Activated naive CD4-positive, alpha-beta T cell treated with anti-CD3 and anti-CD28 coated beads, Interleukin-2, amount 50 U/mL, for 16 hours (primary cell): ENCODE measurements around the gene SLC9A6.
A peak's percentile ranks its signal among the peaks of the same experiment; 100 is the strongest.
"Not testable (repeated sequence)": the region's sequence is repeated elsewhere in the genome, so short reads cannot be mapped to it uniquely, and the experiment has no call there.

Source experiments
- DNase-seq: peaks from one replicate; pipeline ENCODE4 v3.0.0-alpha.2; 2020

The SLC9A6 gene

DNA sequence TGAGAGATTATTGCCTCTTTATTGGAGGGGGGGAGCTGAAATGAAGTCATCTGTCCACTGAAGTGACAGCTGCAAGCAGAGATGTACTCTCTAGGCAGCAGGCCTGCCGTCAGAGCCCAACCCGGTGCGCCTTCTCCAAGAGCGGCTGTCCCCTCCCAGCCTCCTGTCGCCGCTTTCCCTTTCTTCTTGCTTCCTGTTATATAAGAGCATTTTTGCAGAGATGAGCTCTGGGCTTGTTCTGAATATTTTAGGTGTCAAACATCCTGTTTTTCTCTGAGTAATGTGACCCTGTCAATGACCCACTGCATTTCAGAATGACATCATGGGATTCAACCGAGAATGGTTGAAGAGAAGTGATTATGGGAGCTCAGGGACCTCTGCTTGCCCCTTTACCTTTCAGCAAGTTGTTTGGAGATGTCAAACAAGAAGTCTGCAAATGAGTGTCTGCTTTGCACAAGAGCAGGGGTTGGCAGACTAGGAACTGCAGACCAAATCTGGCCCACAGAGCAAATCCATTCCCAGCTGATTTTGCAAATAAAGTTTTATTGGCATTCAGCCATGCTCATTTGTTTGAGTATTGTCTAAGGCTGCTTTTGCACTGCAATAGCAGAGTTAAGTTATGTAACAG, 79.9 kb downstream of the SLC9A6 start:
- peak; percentile 11 for DNase-seq

DNA sequence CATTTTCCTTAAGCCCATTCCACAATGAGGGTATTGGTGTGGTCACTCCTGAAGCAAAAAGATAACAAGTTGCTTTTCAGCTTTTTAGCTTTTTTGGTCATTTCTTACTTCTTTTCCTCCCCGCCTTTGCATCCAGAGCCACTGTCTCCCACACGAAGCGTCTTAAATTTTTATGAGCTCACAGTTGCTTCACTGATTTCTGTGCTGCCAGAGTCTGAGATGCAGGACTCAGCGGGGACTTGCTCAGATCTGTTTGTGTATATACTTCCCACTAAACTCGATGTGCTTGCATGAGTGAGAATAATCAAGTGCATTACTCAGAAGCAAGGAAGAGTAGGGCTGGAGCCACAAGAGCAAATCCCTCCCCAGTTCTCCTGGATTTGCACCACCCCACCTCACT, 81.9 kb downstream of the SLC9A6 start:
- no peak for DNase-seq

DNA sequence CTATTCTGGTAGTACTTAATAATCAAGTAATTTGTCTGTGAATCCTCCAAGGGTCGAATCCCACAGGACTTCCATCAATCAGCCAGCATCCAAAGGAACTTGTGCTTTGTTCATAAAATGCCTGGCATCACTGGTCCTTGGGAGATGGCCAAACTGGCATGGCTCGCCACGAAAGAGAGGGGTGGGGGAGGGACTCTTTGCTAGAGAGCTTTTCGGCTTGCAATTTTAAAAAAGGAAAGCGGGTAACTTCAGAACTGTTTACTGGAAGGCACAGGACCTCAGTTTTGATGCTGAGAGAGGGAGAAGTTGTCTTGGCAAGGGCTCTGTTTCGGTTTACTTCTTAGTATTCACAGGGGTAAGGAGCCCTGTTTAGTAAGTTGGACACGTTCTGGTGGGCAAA, 82.7 kb downstream of the SLC9A6 start:
- no peak for DNase-seq

DNA sequence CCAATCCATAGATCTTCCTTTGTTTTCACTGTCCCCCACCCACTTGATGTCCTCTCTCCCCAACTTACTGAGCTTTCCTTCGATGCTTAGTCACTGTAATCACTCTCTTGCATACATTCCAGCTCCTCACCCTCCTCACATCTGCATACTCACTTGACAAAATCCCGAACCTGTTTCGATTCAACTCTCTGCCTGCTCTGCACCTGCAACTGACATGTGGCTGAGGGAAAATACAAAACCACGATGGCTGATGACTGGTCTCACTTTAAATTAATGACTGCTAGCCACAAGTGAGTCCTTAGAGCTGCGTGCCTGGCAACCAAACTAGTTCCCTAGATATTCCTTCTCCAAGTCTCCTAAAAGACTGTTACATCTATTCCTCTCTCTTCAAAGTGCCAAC, 91.7 kb downstream of the SLC9A6 start:
- DNase-seq: no peak

DNA sequence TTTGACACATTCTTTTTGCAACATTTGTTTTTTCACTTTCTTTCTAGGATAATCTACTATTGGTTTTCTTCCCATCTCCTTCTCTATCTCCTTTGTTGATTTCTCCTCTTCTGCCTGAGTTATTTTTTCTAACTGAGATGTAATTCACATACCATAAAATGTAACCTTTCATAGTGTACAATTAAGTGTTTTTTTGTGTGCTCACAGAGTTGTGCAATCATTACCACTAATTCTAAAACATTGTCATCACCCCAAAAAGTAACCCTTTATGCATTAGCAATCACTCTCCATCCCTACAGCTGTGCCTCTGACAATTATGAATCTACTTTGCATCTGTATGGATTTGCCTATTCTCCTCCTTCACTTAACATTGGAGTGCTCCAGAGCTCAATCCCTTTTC, 95.5 kb downstream of the SLC9A6 start:
- no peak for DNase-seq

DNA sequence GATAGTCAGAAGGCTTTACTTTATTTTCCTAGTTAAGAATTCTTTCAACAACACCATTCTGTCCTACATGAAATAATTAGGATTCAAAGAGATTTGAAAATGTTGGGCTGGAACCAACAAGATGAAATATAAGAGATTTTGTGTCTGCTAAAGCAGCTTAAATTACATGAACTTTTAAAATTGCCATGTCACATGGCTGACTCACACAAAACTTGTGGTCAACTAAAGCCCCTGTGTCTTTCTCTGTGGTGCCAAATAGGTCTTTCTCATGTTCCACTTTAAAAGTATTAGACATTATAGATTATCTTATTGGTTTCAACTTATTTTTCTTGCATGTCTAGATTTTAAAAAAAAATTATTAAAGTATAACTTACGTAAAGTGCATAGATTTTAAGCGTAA, 101.3 kb downstream of the SLC9A6 start:
- no peak for DNase-seq

DNA sequence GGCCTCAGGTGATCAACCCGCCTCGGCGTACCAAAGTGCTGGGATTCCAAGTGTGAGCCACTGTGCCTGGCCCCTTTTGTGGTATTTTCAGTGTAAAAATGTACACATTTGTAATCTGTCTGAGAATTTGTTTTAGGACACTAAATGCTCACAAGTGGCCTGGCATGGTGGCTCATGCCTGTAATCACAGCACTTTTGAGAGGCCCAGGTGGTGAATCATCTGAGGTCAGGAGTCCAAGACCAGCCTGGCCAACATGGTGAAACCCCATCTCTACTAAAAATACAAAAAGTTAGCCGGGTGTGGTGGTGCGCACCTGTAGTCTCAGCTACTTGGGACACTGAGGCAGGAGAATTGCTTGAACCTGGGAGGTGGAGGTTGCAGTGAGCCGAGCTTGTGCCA, 106.7 kb downstream of the SLC9A6 start:
- not testable (repeated sequence) for DNase-seq

DNA sequence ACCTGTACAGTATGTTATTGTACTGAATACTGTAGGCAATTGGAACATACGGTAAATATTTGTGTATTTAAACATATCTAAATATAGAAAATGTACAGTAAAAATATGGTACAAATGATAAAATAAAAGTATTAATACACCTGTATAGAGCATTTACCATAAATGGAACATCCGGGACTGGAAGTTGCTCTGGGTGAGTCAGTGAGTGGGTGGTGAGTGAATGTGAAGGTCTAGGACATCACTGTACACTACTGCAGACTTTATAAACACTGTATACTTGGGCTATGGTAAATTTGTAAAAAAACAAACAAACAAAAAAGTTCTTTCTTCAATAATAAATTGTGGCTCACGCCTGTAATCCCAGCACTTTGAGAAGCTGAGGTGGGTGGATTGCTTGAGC, 109.7 kb downstream of the SLC9A6 start:
- no peak for DNase-seq
